NOMO-1 treated with DMSO at 0.1 percent for 48 hours (cell line): ENCODE data around the gene DYNLT4.
"Not testable (repeated sequence)": the region's sequence is repeated elsewhere in the genome, so short reads cannot be mapped to it uniquely, and the experiment has no call there.

Experiments
- DNase-seq: peaks from one replicate; lab custom pipeline; 2025; ENCODE audit not compliant: unreplicated experiment; lab: John Stamatoyannopoulos, UW

Gene DYNLT4

DNA sequence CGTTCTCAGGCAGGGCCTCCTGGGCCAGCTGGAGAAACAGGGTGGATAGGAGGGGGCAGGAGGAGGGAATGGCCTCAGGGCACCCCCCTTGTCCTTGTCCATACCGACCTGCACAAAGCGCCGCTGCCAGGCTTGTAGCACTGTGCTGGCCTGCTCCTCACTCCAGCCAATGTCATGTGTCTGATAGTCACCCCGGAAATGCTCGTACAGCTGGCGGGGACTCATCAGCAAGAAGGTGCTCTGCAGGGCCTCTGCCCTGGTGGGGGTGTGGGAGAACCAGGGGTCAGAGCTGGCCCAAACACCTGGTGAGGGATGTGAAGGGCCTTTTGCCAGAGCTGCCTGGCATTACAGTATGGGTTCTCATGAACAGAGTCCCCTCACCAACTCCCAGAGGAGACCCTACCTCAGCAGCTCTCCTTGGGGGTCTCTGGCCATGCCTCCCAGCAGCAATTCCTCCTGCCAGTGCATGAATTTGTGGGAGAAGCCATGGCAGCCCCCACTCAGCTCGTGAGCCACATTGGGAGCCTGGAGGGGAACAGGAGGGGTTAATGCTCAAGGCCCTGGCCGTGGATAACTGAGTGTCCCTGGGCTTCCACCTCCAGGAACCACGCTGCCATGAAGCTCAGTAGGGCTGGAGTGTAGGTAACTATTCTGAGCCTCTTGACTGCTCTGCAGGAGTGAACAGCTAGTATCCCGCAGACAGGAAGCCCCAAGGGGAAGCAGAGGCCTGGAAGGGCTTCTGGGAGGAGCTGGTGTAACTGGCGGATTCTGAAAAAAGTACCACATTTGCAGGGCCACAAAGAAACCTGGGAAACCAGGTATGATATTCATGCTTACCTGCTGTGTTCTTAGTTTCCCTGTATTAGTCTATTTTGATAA lies 22.6 kb upstream of the DYNLT4 start:
- DNase-seq: no peak

DNA sequence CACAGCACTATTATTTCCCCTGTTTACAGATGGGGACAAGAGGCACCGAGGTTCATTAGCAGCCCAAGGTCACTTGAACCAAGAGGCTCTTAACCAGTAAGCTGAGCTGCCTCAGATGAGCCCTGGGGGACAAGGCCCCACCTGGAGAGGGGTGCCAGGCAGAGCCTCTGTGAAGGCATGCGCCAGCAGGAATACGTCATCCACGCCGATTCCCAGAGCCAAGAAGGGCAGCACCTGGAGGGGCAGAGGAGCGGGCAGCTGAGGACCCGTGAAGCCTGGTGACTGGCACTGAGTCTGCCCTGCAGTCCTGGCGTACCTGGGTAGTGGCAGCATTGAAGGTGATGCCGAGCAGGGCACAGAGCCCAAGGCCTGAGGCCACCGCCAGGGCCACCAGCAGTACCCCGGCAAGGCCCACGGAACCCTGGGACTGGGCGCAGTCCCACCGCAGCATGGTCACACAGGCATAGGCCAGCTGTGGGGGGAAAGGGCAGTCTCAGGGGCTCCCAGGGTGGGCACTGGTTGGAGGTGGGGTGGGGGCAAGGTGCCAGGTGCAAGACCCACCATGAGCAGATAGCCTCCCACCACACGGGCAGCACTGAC lies 21.8 kb upstream of the DYNLT4 start:
- DNase-seq: no peak

DNA sequence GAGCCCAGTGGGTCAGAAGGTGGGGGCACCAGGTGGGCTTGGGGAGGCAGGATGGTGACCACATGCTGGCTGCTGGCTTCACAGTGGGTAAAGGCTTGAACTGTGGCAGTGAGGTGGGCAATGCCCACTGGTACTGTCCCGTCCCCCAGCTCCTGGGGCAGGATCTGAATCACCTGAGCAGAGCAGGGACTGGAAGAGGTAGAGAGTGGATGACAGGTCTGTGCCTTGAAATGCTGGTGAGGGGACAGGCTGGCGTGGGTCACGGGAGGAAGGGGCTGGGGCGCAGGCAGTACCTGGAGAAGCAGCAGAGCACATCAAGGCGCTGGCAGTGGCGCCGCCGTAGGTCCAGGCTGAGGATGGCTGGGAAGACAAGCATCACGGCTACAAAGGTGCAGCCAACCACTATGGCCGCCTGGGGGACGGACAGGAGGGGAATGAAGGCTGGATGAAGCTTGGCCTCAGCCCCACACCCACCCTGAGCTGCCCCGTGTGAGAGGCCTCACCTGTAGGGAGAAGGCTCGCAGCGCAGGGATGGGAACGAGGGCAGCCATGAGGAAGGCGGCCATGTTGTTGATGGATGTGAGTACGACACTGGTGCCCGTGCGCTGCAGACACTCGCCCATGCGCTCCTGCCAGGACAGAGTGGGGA lies 21.0 kb upstream of the DYNLT4 start:
- no peak for DNase-seq

DNA sequence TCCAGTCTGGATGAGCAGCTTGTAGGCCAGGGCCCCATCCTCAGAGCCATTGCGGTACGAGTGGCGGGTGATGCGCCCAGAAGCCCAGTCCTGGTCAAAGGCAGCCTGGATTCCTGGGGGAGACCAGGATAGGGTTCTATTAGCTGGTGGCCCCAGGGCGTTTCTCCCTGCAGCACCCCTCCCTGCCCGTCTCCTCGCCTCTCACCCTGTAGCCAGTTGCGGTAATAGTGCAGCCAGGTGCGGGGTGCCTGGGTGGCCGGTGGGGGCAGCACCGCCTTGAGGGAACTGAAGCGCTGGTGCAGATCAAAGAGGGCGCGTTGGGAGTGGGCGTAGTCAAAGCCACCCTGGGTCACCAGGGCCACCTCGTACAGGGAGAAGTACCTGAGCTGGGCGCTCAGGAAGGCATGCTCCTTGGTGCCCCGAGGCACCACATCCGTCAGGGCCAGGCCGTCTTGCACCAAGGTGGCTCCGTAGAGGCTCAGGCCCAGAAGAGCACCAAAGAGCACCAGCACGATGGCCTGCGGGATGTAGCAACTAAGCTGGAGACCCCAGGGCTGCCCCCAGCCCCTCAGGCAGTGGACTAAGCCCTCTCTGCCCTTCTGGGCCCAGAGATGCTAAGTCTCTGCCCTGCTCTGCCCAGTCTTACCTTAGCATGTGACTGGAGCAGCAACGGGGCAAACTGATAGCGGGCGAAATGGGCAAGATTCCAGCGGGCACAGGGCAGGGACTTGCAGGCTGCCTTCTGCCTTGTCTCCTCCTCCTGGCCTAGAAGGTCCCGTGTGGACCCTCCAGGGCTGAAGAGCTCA lies 20.2 kb upstream of the DYNLT4 start:
- no peak for DNase-seq

DNA sequence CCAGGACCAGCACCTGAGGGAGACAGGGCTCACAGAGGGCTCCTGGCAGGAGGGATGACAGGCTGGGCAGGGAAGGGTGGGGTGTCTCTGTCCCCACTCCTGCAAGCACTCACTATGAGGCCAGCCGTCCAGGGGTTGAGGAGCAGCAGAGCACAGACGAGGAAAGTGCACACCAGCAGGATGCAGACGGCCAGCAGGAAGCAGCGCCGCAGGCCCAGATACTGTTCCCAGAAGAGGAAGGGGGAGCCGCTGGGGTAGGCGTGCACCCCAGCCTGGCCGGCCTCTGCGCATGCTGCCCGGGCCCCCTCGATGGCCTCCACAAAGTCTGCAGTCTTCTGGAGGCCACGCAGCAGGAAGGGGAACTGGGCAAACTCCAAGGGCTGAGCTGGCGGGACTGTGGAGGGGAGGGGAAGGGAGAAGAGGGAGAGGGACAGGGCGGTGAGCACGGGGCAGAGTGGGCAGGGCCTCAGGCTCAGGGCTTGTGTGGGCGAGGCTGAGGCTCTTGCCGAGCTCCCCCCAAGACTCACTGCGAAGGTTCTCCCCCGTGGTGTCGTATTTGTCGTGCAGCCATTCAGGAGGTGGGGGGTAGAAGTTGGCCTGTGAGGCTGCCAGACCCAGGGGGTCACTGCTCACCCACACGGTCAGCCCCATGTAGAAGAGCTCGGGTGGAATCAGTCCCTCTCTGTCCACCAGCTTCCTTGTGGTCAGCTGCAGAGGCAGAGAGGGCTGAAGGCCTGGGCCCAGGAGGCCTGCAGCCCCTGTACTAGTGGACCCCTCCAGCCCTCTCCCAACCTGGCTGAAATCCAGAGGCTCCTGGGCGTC lies 19.4 kb upstream of the DYNLT4 start:
- peak; percentile 76 for DNase-seq

DNA sequence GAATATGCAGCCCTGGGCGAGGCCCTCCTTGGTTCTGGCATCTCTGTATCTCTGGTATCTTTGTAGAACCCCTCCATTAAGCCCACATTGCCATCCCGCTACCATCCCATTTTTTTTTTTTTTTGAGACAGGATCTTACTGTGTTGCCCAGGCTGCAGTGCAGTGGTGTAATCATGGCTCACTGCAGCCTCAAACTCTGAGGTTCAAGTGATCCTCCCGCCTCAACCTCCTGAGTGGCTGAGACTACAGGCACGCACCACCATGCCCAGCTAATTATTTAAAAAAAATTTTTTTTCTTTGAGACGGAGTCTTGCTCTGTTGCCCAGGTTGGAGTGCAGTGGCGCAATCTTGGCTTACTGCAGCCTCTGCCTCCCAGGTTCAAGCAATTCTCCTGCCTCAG lies 17.2 kb upstream of the DYNLT4 start:
- DNase-seq: not testable (repeated sequence)

DNA sequence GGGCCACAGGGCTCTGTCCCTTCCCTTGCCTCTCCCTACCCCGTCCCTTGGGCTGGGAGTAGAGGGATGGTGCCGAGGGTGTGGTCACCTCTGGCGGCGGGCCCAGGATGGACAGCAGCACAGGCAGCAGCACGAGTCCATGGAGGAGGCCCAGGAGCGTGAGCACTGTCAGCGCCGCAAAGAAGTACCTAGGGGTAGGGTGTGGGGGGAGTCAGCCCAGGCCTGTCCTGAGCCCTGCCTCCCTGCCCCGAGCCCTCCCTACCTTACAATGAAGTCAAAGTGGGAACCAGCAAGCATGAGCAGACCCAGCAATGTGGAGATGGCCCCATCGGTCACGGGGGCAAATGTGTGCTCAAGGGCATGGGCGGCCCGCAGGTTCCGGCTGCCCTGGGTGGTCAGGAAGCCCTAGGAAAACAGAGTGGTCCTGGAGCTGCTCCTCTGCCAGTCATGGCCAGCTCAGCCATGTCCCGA lies 15.9 kb upstream of the DYNLT4 start:
- DNase-seq: no peak

DNA sequence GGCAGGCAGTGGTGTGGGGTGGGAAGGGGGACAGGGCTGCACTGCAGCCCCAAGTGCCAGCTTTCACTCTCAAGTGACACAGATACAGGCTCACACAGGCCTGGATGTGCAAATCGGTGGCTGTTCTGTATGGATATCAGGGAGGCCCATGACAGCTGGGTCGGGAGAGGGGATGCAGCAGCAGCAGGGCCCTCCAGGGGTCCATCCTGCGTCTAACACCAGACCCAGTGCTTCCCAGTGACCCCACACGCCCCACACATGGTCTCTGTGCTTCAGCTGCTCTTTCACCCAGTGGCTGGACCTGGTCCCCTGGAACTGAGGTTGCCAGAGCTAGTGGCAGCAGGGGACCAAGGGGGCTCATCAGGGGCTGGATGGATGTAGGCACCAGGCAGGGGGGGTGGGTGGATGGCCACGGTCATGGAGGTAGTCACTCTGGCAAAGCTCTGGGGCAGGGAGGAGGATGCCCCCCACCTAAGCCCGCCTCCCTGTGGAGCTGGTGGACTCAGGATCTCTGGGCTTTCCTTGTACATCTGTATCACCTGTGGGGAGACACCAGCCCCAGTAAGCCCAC lies 15.1 kb upstream of the DYNLT4 start:
- DNase-seq: no peak

DNA sequence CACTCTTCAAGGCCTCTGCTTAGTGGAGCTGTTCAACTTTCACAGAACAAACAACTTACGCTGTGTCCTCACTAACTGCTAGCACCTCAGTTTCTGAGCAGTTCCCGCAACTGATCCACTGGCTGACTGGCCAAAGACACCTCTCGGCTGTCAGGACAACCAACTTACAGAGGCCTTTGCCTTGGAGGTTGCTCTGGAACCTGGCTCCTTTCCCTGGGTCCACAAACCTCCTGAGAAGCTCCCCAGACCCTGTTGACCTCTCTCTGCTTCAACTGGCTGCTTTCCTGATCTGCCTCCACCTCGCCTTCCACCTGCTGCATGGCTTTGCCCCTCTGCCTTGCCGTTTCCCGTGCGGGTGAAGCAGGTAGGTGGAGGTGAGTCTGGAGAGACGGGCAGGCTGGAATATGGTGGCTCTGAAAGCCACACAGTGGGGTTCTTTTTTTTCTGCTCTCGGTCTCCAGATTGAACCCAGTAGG lies 14.1 kb upstream of the DYNLT4 start:
- no peak for DNase-seq

DNA sequence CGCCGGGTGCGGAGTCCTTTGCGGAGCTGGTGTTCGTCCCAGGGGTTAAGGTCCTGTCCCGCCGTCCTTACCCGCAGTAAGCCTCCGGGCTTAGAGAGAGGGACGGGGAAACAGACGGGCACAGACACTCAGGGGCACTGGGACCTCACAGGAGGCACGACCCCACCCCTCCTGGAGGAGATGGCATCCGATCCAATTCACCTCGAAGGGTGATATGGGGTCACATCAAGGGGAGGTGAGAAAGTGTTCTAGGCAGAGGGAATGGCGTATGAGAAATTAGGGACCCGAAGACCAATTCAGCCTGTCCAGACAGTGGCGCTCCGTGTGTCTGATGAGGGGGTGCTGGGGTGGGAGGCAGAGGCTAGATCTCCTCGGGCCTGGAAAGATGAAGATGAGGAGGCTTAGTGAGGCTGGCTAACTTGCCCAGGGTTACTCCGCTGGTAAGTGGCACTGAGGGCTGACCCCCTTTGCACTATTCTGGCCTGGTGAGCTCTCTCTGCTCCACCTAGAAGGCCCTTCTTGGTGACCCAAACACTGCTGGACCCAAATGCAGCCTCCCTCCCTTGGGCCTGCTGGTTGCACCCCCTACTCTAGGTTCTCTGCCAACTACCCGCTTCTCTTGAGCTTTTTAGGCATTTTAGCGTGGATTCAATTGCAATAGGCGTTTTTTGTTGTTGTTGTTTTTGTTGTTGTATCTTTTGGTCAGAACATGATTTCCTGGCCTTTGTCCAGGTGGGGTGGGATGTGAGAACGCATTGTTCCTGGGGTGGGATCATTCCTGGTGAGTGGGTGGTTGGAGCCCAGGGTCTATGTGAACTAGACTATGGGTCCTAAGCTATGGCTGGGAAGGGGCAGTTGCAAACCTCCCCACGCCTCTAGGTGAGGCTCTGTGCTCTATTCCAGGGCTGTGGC lies 13.4 kb upstream of the DYNLT4 start:
- no peak for DNase-seq

DNA sequence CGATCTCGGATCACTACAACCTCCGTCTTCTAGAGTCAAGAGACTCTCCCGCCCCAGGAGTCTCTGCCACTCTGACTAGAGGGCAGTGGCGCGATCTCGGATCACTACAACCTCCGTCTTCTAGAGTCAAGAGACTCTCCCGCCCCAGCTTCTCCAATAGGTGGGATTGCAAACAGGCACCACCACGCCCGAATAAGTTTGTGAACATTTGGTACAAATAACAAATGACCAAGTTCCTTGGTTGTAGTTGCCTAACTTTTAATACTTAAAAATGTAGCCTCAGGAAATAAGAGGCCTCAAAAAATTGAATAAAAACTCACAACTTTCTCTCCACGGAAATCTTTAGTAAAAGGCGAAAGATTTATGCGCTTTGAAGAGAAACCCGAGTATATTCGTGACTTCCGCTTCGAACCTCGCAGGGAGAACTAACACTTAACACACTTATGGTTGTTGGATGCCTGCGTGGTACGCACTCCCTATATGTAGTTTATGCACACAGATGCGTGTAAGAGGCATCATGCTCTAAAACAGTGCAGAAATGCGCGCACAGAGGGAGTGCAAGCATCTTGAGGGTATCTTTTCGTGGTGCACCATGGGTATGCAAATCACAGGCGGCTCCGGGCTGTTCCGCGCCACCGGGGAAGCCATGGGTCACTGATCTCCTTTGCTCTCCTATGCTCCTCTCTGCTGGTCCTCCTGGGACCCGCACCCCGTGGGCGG lies 12.6 kb upstream of the DYNLT4 start:
- DNase-seq: peak; percentile 93

DNA sequence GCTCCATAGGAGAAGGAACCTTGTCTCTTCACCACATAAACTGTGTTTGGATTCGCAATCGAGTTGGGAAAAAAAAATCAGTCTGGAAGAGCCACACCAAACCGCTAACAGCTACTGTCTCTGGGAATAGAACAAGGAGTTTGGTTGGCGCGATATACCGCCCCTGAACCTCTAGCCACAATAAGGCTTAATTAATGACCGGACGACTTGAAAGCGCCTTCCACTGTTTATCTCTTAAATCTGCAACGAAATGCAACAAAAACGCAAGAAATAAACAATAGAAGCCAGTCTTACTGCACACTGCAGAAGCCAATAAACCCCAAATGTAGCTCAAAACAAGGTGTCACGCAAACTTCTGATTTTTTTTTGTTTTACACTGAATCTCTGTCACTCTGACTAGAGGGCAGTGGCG lies 12.1 kb upstream of the DYNLT4 start:
- DNase-seq: no peak

DNA sequence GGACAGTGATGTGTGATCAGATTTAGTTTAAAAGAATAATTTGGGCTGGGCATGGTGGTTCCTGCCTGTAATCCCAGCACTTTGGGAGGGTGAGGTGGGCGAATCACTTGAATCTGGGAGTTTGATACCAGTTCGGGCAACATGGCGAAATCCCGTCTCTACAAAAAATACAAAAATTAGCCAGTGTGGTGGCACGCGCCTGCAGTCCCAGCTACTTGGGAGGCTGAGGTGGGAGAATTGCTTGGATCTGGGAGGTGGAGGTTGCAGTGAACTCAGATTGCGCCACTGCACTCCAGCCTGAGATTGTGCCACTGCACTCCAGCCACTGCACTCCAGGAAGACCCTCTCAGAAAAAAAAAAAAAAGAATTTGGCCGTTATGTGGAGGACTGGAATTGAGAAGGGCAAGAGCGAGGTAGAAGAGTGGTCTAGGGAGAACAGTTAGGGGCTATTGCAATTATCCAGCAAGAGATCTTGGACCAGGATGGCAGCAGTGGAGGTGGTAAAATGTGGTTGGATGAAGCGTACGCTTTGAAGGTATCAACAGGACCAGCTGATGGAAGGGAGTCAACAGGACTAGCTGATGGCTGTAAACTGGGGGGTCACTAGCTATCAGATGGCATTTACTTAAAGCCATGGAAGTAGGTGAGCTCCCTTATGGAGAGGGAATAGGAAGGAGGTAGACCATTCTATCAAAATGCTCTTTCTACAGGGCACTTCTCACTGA lies 10.8 kb upstream of the DYNLT4 start:
- DNase-seq: no peak

DNA sequence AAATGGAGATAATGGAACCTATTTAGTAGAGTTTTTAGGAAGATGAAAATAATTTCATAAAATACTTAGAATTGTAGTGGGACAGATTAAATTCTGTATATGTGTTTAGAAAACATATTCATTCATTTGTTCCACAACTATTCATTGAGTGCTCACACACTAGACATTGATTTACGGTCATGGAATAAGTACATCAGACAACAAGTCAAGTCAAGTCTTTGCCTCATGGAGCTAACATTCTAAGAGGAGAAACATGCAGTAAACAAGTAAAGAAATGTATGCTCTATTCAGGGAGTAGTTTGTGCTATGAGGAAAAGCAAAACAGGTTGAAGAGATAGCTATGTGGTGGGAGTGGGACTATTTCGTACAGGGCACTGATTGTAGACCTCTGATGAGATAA lies 10.2 kb upstream of the DYNLT4 start:
- DNase-seq: no peak

DNA sequence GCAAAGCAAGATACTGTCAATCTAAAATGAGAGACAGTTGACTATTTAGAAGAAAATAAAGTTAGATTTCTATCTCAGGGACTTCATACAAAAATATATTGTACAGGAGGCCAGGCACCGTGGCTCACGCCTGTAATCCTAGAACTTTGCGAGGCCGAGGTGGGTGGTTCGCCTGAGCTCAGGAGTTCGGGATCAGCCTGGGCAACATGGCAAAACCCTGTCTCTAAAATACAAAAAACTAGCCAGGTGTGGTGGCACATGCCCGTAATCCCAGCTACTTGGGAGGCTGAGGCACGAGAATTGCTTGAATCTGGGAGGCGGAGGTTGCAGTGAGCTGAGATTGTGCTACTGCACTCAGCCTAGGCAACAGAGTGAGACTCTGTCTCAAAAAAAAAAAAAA lies 8.8 kb upstream of the DYNLT4 start:
- DNase-seq: not testable (repeated sequence)

DNA sequence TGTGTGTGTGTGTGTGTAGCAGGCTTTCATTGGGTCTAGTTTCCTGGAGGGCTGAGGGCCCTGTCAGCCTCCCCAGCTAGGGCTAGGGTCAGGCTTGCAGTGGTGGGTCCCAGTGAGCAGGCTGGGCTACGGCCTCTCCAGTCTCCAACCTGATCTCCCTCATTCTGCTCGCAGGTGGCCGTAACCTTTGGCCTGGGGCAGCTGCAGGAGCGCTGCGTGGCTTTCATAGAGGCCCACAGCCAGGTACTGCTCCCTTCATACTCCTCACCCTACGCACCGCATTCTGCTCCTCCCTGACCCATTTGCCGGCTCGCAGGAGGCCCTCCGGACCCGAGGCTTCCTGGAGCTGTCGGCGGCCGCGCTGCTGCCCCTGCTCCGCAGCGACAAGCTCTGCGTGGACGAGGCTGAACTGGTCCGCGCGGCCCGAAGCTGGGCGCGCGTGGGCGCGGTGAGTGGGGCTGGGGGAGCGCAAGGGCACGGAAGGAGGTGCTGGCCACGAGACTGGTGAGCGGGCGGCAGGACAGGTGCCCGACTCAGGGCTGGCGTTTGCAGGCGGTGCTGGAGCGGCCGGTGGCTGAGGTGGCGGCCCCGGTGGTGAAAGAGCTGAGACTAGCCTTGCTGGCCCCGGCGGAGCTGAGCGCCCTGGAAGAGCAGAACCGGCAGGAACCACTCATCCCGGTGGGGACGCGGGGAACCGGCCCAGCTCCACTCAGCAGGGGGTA lies 5.8 kb upstream of the DYNLT4 start:
- no peak for DNase-seq

DNA sequence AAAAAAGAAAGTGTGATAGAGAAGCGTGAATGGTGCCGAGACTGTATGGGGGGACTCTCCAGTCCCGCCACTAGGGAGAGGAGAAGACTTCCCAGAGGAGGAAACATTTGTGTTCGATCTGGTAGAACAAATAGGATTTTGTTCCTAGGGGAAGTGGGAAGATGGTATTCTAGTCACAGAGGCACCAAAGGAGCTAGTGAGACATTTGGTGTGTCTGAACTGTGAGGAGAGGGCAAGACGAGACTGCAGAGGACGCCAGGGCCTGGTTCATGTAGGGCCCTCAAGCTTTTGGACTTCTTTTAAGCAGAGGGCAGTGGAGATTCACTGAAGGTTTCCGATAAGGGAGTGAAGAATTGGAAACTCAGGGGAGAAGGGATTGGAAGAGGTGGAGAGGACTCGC lies 4.1 kb upstream of the DYNLT4 start:
- DNase-seq: no peak
